HEK293 (cell line): ENCODE measurements around the gene EML6.

Source experiments
- CTCF ChIA-PET: fragments of 350-600 bp; formaldehyde crosslinking; extraction: SDS; loops from one replicate; lab custom pipeline; 2021; ENCODE audit warnings: antibody characterized with exemption; lab: Yijun Ruan, JAX
- POLR2A ChIA-PET: fragments of 300-600 bp; formaldehyde crosslinking; extraction: SDS; loops from one replicate; lab custom pipeline; 2020; ENCODE audit warnings: antibody characterized with exemption, inconsistent platforms; lab: Yijun Ruan, JAX
- H3K27ac ChIP-seq: fragments of 200-500 bp; sonication (Bioruptor generic); 2 replicates; pipeline ENCODE4 v1.5.1; 2014; ENCODE audit warnings: low read depth, low read length, control low read depth, inconsistent platforms; ENCODE audit errors: extremely low read depth
- H3K36me3 ChIP-seq, 2 experiments: fragments of 200-500 bp in 1 of 2; sonication (Bioruptor generic) in 1 of 2; 1 replicate in 1 of 2; 2 replicates in 1 of 2; pipeline ENCODE4 v1.5.1; 2014 to 2017; ENCODE audit warnings: inconsistent platforms in 2 of 2, low read length in 2 of 2; ENCODE audit not compliant: control insufficient read depth in 2 of 2, insufficient read depth in 1 of 2
- H3K4me1 ChIP-seq: fragments of 200-500 bp; sonication (Bioruptor generic); 2 replicates; pipeline ENCODE4 v1.5.1; 2014; ENCODE audit warnings: mild to moderate bottlenecking, low read length, inconsistent platforms; ENCODE audit not compliant: control insufficient read depth, insufficient read depth
- H3K4me3 ChIP-seq: 2 replicates; pipeline ENCODE4 v1.5.1; 2011; ENCODE audit warnings: low read depth, mild to moderate bottlenecking, control low read depth, low read length, moderate library complexity
- H3K9me3 ChIP-seq: fragments of 200-500 bp; sonication (Bioruptor generic); 2 replicates; pipeline ENCODE4 v1.5.1; 2014; ENCODE audit warnings: low read depth, low read length, inconsistent platforms; ENCODE audit not compliant: control insufficient read depth, insufficient read depth
- GFI1B ChIP-seq: fragments of 450-650 bp; formaldehyde crosslinking; IDR thresholded peaks from 2 replicates; pipeline ENCODE4 v1.5.1; 2016; ENCODE audit warnings: missing biosample characterization, missing genetic modification characterization
- GLI2 ChIP-seq: fragments of 450-650 bp; formaldehyde crosslinking; IDR thresholded peaks from 2 replicates; pipeline ENCODE4; 2017; ENCODE audit warnings: missing biosample characterization, missing genetic modification characterization, low read depth, borderline replicate concordance
- KLF1 ChIP-seq: fragments of 450-650 bp; formaldehyde crosslinking; IDR thresholded peaks from 2 replicates; pipeline ENCODE4 v1.5.1; 2016; ENCODE audit warnings: missing biosample characterization, missing genetic modification characterization
- REPIN1 ChIP-seq: fragments of 450-650 bp; formaldehyde crosslinking; IDR thresholded peaks from 2 replicates; pipeline ENCODE4 v1.5.1; 2017; ENCODE audit warnings: missing biosample characterization, missing genetic modification characterization, low read depth
- SCRT2 ChIP-seq: fragments of 450-650 bp; formaldehyde crosslinking; IDR thresholded peaks from 2 replicates; pipeline ENCODE4 v1.5.1; 2016; ENCODE audit warnings: missing biosample characterization, missing genetic modification characterization
- ZEB2 ChIP-seq: fragments of 450-650 bp; formaldehyde crosslinking; IDR thresholded peaks from 2 replicates; pipeline ENCODE4 v1.5.1; 2016; ENCODE audit warnings: missing biosample characterization, missing genetic modification characterization
- ZFP41 ChIP-seq: fragments of 450-650 bp; formaldehyde crosslinking; IDR thresholded peaks from 2 replicates; pipeline ENCODE4 v1.5.1; 2016; ENCODE audit warnings: missing biosample characterization, missing genetic modification characterization, borderline replicate concordance
- ZNF132 ChIP-seq: fragments of 450-650 bp; formaldehyde crosslinking; IDR thresholded peaks from 2 replicates; pipeline ENCODE4 v1.5.1; 2017; ENCODE audit warnings: missing biosample characterization, missing genetic modification characterization, borderline replicate concordance
- ZNF211 ChIP-seq: fragments of 450-650 bp; formaldehyde crosslinking; IDR thresholded peaks from 2 replicates; pipeline ENCODE4 v1.5.1; 2016; ENCODE audit warnings: low read depth, missing biosample characterization, missing genetic modification characterization
- ZNF266 ChIP-seq: fragments of 450-650 bp; formaldehyde crosslinking; IDR thresholded peaks from 2 replicates; pipeline ENCODE4 v1.5.1; 2016; ENCODE audit warnings: missing biosample characterization, missing genetic modification characterization, low read depth
- ZNF350 ChIP-seq: fragments of 450-650 bp; formaldehyde crosslinking; IDR thresholded peaks from 2 replicates; pipeline ENCODE4 v1.5.0; 2017; ENCODE audit warnings: missing biosample characterization, mild to moderate bottlenecking, missing genetic modification characterization
- ZNF394 ChIP-seq: fragments of 450-650 bp; formaldehyde crosslinking; IDR thresholded peaks from 2 replicates; pipeline ENCODE4 v1.5.1; 2016; ENCODE audit warnings: missing biosample characterization, missing genetic modification characterization, mild to moderate bottlenecking, moderate library complexity, borderline replicate concordance
- ZNF426 ChIP-seq: fragments of 450-650 bp; formaldehyde crosslinking; IDR thresholded peaks from 2 replicates; pipeline ENCODE4 v1.5.1; 2017; ENCODE audit warnings: missing biosample characterization, missing genetic modification characterization, mild to moderate bottlenecking, inconsistent platforms, moderate library complexity
- ZNF560 ChIP-seq: fragments of 450-650 bp; formaldehyde crosslinking; IDR thresholded peaks from 2 replicates; pipeline ENCODE4 v1.5.1; 2017; ENCODE audit warnings: missing biosample characterization, missing genetic modification characterization, borderline replicate concordance
- ZNF571 ChIP-seq: fragments of 450-650 bp; formaldehyde crosslinking; IDR thresholded peaks from 2 replicates; pipeline ENCODE4 v1.5.0; 2017; ENCODE audit warnings: missing biosample characterization, missing genetic modification characterization
- ZNF701 ChIP-seq: fragments of 450-650 bp; formaldehyde crosslinking; IDR thresholded peaks from 2 replicates; pipeline ENCODE4 v1.5.1; 2016; ENCODE audit warnings: missing biosample characterization, missing genetic modification characterization
- ZSCAN16 ChIP-seq: fragments of 450-650 bp; formaldehyde crosslinking; IDR thresholded peaks from 2 replicates; pipeline ENCODE4 v1.5.1; 2016; ENCODE audit warnings: missing biosample characterization, missing genetic modification characterization
- ZSCAN23 ChIP-seq: fragments of 450-650 bp; formaldehyde crosslinking; IDR thresholded peaks from 2 replicates; pipeline ENCODE4 v1.5.1; 2016; ENCODE audit warnings: missing biosample characterization, missing genetic modification characterization
- TF ChIP-seq, protein P1 (sequence below): fragments of 450-650 bp; formaldehyde crosslinking; IDR thresholded peaks from 2 replicates; pipeline ENCODE4 v1.5.1; 2017; ENCODE audit warnings: missing biosample characterization, missing genetic modification characterization
- TF ChIP-seq, protein P2 (sequence below): IDR thresholded peaks from 2 replicates; pipeline ENCODE4 v1.6.1; 2011; ENCODE audit warnings: mild to moderate bottlenecking, low read depth, low read length, borderline replicate concordance
- TF ChIP-seq, protein P3 (sequence below): fragments of 450-650 bp; formaldehyde crosslinking; IDR thresholded peaks from 2 replicates; pipeline ENCODE4 v1.5.1; 2016; ENCODE audit warnings: missing biosample characterization, missing genetic modification characterization
- TF ChIP-seq, protein P4 (sequence below): fragments of 450-650 bp; formaldehyde crosslinking; IDR thresholded peaks from 2 replicates; pipeline ENCODE4 v1.5.1; 2016; ENCODE audit warnings: missing biosample characterization, missing genetic modification characterization
- TF ChIP-seq, protein P5 (sequence below): fragments of 450-650 bp; formaldehyde crosslinking; conservative IDR thresholded peaks from 2 replicates; pipeline ENCODE4 v1.5.1; 2016; ENCODE audit warnings: low read depth, missing biosample characterization, missing genetic modification characterization

Gene EML6

DNA sequence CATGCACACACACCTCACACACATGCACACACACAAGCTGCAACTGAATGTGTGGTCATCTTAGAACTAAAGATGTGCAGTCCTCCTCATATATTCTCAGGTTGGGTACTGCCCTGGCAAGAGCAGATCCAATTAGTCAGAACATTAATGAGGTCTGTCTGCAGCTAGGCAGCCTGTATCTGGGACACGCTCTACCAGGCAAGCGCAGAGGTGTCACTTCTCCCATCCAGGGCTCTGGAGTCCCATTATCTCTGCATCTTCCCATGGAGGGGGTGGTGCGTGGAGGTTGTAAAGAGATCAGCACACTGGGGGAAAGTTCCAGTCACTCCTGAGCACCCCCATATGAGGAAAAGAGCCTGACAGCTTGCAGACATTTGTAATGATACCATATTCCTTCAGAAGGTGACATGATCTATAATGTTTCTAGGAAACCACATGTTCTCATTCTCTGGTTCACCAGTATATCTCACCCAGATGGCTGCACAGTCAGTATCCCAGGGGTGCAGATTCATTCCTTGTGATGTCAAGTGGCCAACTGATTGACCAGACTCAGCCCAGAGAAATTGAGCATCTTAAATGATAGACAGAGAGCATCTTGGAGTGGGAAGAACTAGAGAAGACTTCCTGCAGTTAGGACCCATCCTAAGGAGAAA is 231.4 kb downstream of the EML6 start:
- Histone ChIP-seq H3K9me3 (no peaks in the 10 kb centered on the region), H3K36me3 (no peaks in the 10 kb centered on the region), H3K4me3 (no peak overlapping the region), H3K4me1 (no peaks in the 10 kb centered on the region), H3K27ac (no peak overlapping the region)
- CTCF ChIA-PET, result no interaction called here
- POLR2A ChIA-PET, result no interaction called here
- TF ChIP-seq ZNF571 (tag by site-specific recombination) (no peak), ZFP41 (tag by site-specific recombination) (no peak), REPIN1 (tag by site-specific recombination) (no peak), GFI1B (no peak), ZNF266 (tag by site-specific recombination) (no peak), KLF1 (tag by site-specific recombination) (no peak), SCRT2 (tag by site-specific recombination) (no peak), ZSCAN23 (no peak), ZNF394 (no peak), ZNF211 (tag by site-specific recombination) (no peak), ZNF132 (tag by site-specific recombination) (no peak), ZNF350 (tag by site-specific recombination) (no peak), GLI2 (tag by site-specific recombination) (no peak), ZNF426 (tag by site-specific recombination) (no peak), ZNF560 (tag by site-specific recombination) (no peak)
- TF ChIP-seq, protein P1, sequence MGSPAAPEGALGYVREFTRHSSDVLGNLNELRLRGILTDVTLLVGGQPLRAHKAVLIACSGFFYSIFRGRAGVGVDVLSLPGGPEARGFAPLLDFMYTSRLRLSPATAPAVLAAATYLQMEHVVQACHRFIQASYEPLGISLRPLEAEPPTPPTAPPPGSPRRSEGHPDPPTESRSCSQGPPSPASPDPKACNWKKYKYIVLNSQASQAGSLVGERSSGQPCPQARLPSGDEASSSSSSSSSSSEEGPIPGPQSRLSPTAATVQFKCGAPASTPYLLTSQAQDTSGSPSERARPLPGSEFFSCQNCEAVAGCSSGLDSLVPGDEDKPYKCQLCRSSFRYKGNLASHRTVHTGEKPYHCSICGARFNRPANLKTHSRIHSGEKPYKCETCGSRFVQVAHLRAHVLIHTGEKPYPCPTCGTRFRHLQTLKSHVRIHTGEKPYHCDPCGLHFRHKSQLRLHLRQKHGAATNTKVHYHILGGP (tag by site-specific recombination), result no peak
- TF ChIP-seq, protein P2, sequence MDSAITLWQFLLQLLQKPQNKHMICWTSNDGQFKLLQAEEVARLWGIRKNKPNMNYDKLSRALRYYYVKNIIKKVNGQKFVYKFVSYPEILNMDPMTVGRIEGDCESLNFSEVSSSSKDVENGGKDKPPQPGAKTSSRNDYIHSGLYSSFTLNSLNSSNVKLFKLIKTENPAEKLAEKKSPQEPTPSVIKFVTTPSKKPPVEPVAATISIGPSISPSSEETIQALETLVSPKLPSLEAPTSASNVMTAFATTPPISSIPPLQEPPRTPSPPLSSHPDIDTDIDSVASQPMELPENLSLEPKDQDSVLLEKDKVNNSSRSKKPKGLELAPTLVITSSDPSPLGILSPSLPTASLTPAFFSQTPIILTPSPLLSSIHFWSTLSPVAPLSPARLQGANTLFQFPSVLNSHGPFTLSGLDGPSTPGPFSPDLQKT, result no peak
- TF ChIP-seq, protein P3, sequence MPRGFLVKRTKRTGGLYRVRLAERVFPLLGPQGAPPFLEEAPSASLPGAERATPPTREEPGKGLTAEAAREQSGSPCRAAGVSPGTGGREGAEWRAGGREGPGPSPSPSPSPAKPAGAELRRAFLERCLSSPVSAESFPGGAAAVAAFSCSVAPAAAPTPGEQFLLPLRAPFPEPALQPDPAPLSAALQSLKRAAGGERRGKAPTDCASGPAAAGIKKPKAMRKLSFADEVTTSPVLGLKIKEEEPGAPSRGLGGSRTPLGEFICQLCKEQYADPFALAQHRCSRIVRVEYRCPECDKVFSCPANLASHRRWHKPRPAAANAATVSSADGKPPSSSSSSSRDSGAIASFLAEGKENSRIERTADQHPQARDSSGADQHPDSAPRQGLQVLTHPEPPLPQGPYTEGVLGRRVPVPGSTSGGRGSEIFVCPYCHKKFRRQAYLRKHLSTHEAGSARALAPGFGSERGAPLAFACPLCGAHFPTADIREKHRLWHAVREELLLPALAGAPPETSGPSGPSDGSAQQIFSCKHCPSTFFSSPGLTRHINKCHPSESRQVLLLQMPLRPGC (tag by site-specific recombination), result no peak

DNA sequence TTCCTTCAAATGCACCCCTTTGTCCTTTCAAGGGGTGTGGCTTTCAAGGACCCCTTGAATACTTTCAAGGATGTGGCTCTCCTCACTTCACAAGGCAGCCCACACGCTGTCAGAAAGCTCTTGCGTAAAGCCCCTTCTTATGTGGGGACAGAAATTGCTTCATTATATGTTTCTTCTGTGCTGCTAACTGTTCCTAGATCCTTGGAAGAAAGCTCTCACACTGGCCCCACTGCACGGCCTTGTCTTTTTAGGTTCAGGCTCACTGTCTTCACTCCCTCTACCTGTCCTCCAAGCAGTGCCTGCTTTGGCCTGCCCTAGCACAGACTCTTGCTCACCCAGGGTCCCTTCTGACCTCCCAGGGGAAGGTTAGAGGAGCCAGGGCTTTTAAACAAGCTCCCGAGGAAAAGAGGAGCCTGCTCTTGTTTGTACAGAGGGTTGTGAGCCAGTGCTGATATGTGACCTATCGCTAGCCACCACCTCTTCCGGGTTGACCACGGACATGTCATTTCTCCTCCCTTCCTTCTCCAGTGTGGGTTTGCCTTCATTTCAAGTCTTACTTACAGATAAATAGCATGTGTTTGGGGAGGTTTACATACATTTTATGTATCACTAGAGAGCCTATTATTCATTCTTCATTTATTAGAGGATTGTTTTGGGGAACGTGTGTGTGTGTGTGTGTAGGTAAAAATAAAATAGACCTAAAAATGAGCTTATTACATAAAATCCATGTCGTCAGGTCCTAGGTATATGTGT is 232.1 kb downstream of the EML6 start:
- ChIA-PET POLR2A (interaction anchor here (1.0 kb wide), 1 partner anchor 564 kb away, joined by 3 read pairs; the partner anchor contains the start of gene CFAP36), CTCF (no interaction called here)
- no peaks in the 10 kb centered on the region for H3K36me3 ChIP-seq
- no peaks in the 10 kb centered on the region for H3K9me3 ChIP-seq
- H3K4me3 ChIP-seq, result no peak overlapping the region
- no peaks in the 10 kb centered on the region for H3K4me1 ChIP-seq
- H3K27ac ChIP-seq, result no peak overlapping the region
- no peak for TF ChIP-seq ZEB2
- no peak for TF ChIP-seq ZNF701 (tag by site-specific recombination)
- TF ChIP-seq ZSCAN16 (tag by site-specific recombination), result no peak
- TF ChIP-seq, protein P4, sequence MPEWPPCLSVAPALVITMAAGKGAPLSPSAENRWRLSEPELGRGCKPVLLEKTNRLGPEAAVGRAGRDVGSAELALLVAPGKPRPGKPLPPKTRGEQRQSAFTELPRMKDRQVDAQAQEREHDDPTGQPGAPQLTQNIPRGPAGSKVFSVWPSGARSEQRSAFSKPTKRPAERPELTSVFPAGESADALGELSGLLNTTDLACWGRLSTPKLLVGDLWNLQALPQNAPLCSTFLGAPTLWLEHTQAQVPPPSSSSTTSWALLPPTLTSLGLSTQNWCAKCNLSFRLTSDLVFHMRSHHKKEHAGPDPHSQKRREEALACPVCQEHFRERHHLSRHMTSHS (tag by site-specific recombination), result no peak
- TF ChIP-seq, protein P5, sequence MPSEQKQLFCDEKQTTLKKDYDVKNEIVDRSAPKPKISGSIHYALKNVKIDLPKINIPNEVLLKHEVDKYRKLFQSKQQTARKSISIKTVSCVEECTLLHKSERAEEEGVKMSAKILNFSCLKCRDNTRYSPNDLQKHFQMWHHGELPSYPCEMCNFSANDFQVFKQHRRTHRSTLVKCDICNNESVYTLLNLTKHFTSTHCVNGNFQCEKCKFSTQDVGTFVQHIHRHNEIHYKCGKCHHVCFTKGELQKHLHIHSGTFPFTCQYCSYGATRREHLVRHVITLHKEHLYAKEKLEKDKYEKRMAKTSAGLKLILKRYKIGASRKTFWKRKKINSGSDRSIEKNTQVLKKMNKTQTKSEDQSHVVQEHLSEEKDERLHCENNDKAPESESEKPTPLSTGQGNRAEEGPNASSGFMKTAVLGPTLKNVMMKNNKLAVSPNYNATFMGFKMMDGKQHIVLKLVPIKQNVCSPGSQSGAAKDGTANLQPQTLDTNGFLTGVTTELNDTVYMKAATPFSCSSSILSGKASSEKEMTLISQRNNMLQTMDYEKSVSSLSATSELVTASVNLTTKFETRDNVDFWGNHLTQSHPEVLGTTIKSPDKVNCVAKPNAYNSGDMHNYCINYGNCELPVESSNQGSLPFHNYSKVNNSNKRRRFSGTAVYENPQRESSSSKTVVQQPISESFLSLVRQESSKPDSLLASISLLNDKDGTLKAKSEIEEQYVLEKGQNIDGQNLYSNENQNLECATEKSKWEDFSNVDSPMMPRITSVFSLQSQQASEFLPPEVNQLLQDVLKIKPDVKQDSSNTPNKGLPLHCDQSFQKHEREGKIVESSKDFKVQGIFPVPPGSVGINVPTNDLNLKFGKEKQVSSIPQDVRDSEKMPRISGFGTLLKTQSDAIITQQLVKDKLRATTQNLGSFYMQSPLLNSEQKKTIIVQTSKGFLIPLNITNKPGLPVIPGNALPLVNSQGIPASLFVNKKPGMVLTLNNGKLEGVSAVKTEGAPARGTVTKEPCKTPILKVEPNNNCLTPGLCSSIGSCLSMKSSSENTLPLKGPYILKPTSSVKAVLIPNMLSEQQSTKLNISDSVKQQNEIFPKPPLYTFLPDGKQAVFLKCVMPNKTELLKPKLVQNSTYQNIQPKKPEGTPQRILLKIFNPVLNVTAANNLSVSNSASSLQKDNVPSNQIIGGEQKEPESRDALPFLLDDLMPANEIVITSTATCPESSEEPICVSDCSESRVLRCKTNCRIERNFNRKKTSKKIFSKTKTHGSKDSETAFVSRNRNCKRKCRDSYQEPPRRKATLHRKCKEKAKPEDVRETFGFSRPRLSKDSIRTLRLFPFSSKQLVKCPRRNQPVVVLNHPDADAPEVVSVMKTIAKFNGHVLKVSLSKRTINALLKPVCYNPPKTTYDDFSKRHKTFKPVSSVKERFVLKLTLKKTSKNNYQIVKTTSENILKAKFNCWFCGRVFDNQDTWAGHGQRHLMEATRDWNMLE (tag by site-specific recombination), result no peak
